Measurements from ENCODE around the gene ALX4. TPM values are rescaled to one million over a fixed set of nuclear protein-coding genes. Genes with fewer than 3 reads are reported as not detected.

Gene ALX4
- total RNA-seq, 1 donor from 2014 or later = not detected

- DNase-seq = no peak
- Mint-ChIP-seq H3K27ac (no peak overlapping the region), H3K4me3 (no peak overlapping the region), H3K36me3 (ENCODE audit: low read depth) (peaks cover 14% of the 10 kb centered on the region), H3K4me1 (no peaks in the 10 kb centered on the region), H3K27me3 (no peaks in the 10 kb centered on the region), H3K9me3 (no peaks in the 10 kb centered on the region)
- ATAC-seq (ENCODE audit: low read depth) = no peak
- CTCF ChIA-PET = no interaction called here
- intact Hi-C loops (cut with micrococcal nuclease) = no loop called here
- TF ChIP-seq, protein P1, sequence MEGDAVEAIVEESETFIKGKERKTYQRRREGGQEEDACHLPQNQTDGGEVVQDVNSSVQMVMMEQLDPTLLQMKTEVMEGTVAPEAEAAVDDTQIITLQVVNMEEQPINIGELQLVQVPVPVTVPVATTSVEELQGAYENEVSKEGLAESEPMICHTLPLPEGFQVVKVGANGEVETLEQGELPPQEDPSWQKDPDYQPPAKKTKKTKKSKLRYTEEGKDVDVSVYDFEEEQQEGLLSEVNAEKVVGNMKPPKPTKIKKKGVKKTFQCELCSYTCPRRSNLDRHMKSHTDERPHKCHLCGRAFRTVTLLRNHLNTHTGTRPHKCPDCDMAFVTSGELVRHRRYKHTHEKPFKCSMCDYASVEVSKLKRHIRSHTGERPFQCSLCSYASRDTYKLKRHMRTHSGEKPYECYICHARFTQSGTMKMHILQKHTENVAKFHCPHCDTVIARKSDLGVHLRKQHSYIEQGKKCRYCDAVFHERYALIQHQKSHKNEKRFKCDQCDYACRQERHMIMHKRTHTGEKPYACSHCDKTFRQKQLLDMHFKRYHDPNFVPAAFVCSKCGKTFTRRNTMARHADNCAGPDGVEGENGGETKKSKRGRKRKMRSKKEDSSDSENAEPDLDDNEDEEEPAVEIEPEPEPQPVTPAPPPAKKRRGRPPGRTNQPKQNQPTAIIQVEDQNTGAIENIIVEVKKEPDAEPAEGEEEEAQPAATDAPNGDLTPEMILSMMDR (IDR thresholded peaks at IDR 0.05) = no peak
- POLR2A ChIA-PET = no interaction called here
These were observed 80.3 kb downstream of the ALX4 start for GRCh38 chr11:44229624-44230023.

GRCh38 chr11:44229098-44229497 is 80.8 kb downstream of the ALX4 start:
- Mint-ChIP-seq H3K9me3 (no peaks in the 10 kb centered on the region), H3K27me3 (no peaks in the 10 kb centered on the region), H3K27ac (no peak overlapping the region), H3K4me1 (no peaks in the 10 kb centered on the region), H3K36me3 (ENCODE audit: low read depth) (peaks cover 14% of the 10 kb centered on the region), H3K4me3 (no peak overlapping the region)
- ATAC-seq (ENCODE audit: low read depth) (no peak), DNase-seq (no peak)
- intact Hi-C loops (cut with micrococcal nuclease) = no loop called here
- CTCF ChIA-PET = no interaction called here
- TF ChIP-seq, protein P1 (IDR thresholded peaks at IDR 0.05) = no peak
- POLR2A ChIA-PET = no interaction called here

DNA sequence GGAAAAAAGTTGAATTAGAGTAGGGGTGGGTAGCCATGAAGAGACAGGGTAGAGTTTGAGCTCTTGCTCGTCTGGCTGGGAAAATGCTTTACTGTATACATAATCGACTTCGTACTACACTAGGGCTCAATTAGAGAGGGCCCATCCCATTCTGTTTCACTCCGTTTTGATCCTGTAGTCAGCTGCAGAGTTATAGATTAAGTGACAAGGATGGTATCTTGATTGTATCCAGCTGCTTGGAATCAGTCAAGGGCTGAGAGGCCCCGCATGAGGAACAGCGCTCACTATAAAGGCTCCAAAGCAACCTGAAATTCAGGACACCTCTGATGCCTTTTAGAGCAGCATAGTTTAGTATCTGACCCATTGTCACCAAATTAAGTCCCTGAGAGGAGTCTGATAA is 81.6 kb downstream of the ALX4 start:
- Mint-ChIP-seq H3K4me1 (no peaks in the 10 kb centered on the region), H3K4me3 (no peak overlapping the region), H3K9me3 (no peaks in the 10 kb centered on the region), H3K36me3 (ENCODE audit: low read depth) (peaks cover 10% of the 10 kb centered on the region), H3K27me3 (no peaks in the 10 kb centered on the region), H3K27ac (no peak overlapping the region)
- no peak for DNase-seq
- intact Hi-C loops (cut with micrococcal nuclease) = no loop called here
- ChIA-PET POLR2A (no interaction called here), CTCF (no interaction called here)
- ATAC-seq (ENCODE audit: low read depth) = no peak
- TF ChIP-seq, protein P1 (IDR thresholded peaks at IDR 0.05) = no peak

DNA sequence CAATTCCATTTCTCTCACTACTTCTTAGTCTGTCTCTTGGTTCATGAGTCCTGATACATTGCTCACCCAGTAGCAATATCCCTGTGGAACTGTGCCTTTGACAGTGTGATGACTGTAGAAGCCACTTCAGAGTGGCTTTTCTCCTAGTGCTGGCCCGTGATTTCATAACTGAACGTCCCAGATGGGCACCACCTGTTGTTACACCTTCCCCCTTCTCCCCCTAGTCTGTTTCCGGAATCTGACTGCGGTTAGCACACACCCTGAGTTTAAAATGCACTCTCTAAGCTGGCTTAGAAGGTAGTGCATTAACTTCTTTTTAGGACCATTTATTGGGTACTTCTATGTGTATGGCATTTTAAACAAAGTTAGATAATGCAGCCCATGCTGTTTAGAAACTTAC is 83.0 kb downstream of the ALX4 start:
- Mint-ChIP-seq H3K9me3 (no peaks in the 10 kb centered on the region), H3K27ac (no peak overlapping the region), H3K4me1 (no peaks in the 10 kb centered on the region), H3K4me3 (no peak overlapping the region), H3K36me3 (ENCODE audit: low read depth) (peaks cover 10% of the 10 kb centered on the region), H3K27me3 (no peaks in the 10 kb centered on the region)
- POLR2A ChIA-PET = no interaction called here
- DNase-seq = no peak
- CTCF ChIA-PET = no interaction called here
- TF ChIP-seq, protein P1 (IDR thresholded peaks at IDR 0.05) = no peak
- intact Hi-C loops (cut with micrococcal nuclease) = no loop called here
- ATAC-seq (ENCODE audit: low read depth) = no peak

DNA sequence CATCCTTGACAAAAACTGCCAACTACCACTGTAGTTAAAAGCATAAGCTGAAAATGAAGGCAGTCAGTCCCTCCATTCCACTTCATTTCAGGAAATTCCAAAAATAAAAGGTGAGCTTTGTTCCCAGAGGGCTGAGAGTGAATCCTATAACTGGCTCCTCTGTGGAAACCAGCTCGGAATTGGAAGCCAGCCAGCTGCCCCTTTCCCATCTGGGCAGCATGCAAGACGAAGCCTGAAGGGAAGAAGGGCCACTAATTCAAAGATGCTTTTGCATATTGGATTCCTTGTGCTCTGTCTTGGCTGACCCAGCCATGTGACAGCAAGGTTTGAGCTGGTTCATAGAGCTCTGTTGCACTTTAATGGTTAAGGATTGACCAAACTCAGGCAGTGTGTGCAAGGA is 83.4 kb downstream of the ALX4 start:
- TF ChIP-seq, protein P1 (IDR thresholded peaks at IDR 0.05) = no peak
- ATAC-seq (ENCODE audit: low read depth) = no peak
- Mint-ChIP-seq H3K36me3 (ENCODE audit: low read depth) (peaks cover 11% of the 10 kb centered on the region), H3K4me3 (no peak overlapping the region), H3K27ac (no peak overlapping the region), H3K9me3 (no peaks in the 10 kb centered on the region), H3K4me1 (no peaks in the 10 kb centered on the region), H3K27me3 (no peaks in the 10 kb centered on the region)
- DNase-seq = no peak
- ChIA-PET POLR2A (no interaction called here), CTCF (no interaction called here)
- intact Hi-C loops (cut with micrococcal nuclease) = no loop called here

Data from activated B cell treated with CpG ODN at 0.5 μM for 24 hours (primary cell).